Thyroid gland (tissue), 4 donors: Measurements from ENCODE around the gene CHSY1.

Source experiments
- POLR2A ChIP-seq, 2 donors: fragments of 450-650 bp; IDR thresholded peaks; one replicate each; pipeline ENCODE4 v1.6.1; 2017; ENCODE audit warnings: antibody characterized with exemption in 2 of 2, mild to moderate bottlenecking in 2 of 2, moderate library complexity in 1 of 2
- TF ChIP-seq, protein P1 (sequence below), 6 experiments: fragments of 200-600 bp in 3 of 6; fragments of 450-650 bp in 3 of 6; sonication (generic) in 3 of 6; IDR thresholded peaks; one replicate each; pipeline ENCODE4 v1.5.1; 2016 to 2019; ENCODE audit warnings: antibody characterized with exemption in 6 of 6, mild to moderate bottlenecking in 2 of 6, inconsistent platforms in 1 of 6, moderate library complexity in 1 of 6

GRCh38 chr15:101240358-101240757, 11.5 kb downstream of the CHSY1 start:
- TF ChIP-seq, protein P1, sequence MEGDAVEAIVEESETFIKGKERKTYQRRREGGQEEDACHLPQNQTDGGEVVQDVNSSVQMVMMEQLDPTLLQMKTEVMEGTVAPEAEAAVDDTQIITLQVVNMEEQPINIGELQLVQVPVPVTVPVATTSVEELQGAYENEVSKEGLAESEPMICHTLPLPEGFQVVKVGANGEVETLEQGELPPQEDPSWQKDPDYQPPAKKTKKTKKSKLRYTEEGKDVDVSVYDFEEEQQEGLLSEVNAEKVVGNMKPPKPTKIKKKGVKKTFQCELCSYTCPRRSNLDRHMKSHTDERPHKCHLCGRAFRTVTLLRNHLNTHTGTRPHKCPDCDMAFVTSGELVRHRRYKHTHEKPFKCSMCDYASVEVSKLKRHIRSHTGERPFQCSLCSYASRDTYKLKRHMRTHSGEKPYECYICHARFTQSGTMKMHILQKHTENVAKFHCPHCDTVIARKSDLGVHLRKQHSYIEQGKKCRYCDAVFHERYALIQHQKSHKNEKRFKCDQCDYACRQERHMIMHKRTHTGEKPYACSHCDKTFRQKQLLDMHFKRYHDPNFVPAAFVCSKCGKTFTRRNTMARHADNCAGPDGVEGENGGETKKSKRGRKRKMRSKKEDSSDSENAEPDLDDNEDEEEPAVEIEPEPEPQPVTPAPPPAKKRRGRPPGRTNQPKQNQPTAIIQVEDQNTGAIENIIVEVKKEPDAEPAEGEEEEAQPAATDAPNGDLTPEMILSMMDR (IDR thresholded peaks at IDR 0.05), result no peak
- TF ChIP-seq POLR2A (IDR thresholded peaks at IDR 0.05), result no peak
